H9 (cell line): ENCODE results near the gene DSCAM. TPM values are rescaled to one million over a fixed set of nuclear protein-coding genes. Genes with fewer than 3 reads are reported as not detected.

Source experiments
- DNase-seq: peaks from one replicate; pipeline ENCODE4 v3.0.0-alpha.2; 2017
- H2AFZ ChIP-seq: one replicate; pipeline ENCODE4 v1.6.1; 2013; ENCODE audit warnings: mild to moderate bottlenecking, low read length, control low read depth, moderate library complexity
- H2AK5ac ChIP-seq: 2 replicates; pipeline ENCODE4 v1.6.1; 2013; ENCODE audit warnings: low read length, control low read depth, mixed read lengths; ENCODE audit not compliant: insufficient read length
- H2BK120ac ChIP-seq: one replicate; pipeline ENCODE4 v1.6.1; 2013; ENCODE audit warnings: low read depth, mild to moderate bottlenecking, low read length, control low read depth, inconsistent platforms; ENCODE audit not compliant: poor library complexity, severe bottlenecking
- H2BK12ac ChIP-seq: 2 replicates; pipeline ENCODE4 v1.6.1; 2013; ENCODE audit warnings: low read length, control low read depth, mixed read lengths, low read depth; ENCODE audit not compliant: insufficient read length
- H2BK15ac ChIP-seq: 2 replicates; pipeline ENCODE4 v1.6.1; 2013; ENCODE audit warnings: low read depth, low read length, control low read depth
- H2BK20ac ChIP-seq: one replicate; pipeline ENCODE4 v1.6.1; 2013; ENCODE audit warnings: low read depth, mild to moderate bottlenecking, low read length, control low read depth, inconsistent platforms; ENCODE audit not compliant: poor library complexity, severe bottlenecking
- H2BK5ac ChIP-seq: 2 replicates; pipeline ENCODE4 v1.6.1; 2013; ENCODE audit warnings: low read length, control low read depth, mixed read lengths; ENCODE audit not compliant: insufficient read length
- H3K14ac ChIP-seq: 2 replicates; pipeline ENCODE4 v1.6.1; 2013; ENCODE audit warnings: low read length, control low read depth; ENCODE audit not compliant: insufficient read depth
- H3K18ac ChIP-seq: 2 replicates; pipeline ENCODE4 v1.6.1; 2013; ENCODE audit warnings: low read depth, mild to moderate bottlenecking, mixed read lengths, low read length, control low read depth; ENCODE audit not compliant: insufficient read length
- H3K23ac ChIP-seq: 2 replicates; pipeline ENCODE4 v1.6.1; 2013; ENCODE audit warnings: low read length, control low read depth, mixed read lengths, low read depth; ENCODE audit not compliant: insufficient read length
- H3K23me2 ChIP-seq: 2 replicates; pipeline ENCODE4 v1.6.1; 2013; ENCODE audit warnings: low read depth, mild to moderate bottlenecking, mixed read lengths, low read length, control low read depth; ENCODE audit not compliant: insufficient read length, poor library complexity, severe bottlenecking
- H3K27ac ChIP-seq: 2 replicates; pipeline ENCODE4 v1.5.1; 2013; ENCODE audit warnings: low read length, control low read depth, mixed read lengths, low read depth; ENCODE audit not compliant: insufficient read length
- H3K27me3 ChIP-seq: 2 replicates; pipeline ENCODE4 v1.6.1; 2013; ENCODE audit warnings: low read length, control low read depth, inconsistent platforms; ENCODE audit not compliant: insufficient read depth
- H3K4ac ChIP-seq: 2 replicates; pipeline ENCODE4 v1.6.1; 2013; ENCODE audit warnings: low read depth, mild to moderate bottlenecking, control low read depth, inconsistent platforms, low read length, moderate library complexity
- H3K4me1 ChIP-seq: 2 replicates; pipeline ENCODE4 v1.6.1; 2013; ENCODE audit warnings: low read length, control low read depth, inconsistent platforms; ENCODE audit not compliant: insufficient read depth
- H3K4me2 ChIP-seq: 2 replicates; pipeline ENCODE4 v1.6.1; 2013; ENCODE audit warnings: low read length, control low read depth, mixed read lengths; ENCODE audit not compliant: insufficient read length, insufficient read depth
- H3K56ac ChIP-seq: 2 replicates; pipeline ENCODE4 v1.6.1; 2013; ENCODE audit warnings: low read depth, mild to moderate bottlenecking, mixed read lengths, low read length, control low read depth; ENCODE audit not compliant: insufficient read length
- H3K79me1 ChIP-seq: 2 replicates; pipeline ENCODE4 v1.6.1; 2013; ENCODE audit warnings: low read depth, mild to moderate bottlenecking, moderate library complexity, low read length, control low read depth, inconsistent platforms; ENCODE audit not compliant: insufficient read depth, poor library complexity, severe bottlenecking
- H3K79me2 ChIP-seq: 2 replicates; pipeline ENCODE4 v1.6.1; 2013; ENCODE audit warnings: low read length, control low read depth, inconsistent platforms; ENCODE audit not compliant: insufficient read depth
- H3K9ac ChIP-seq: 2 replicates; pipeline ENCODE4 v1.6.1; 2013; ENCODE audit warnings: low read length, control low read depth, mixed read lengths; ENCODE audit not compliant: insufficient read length; ENCODE audit errors: extremely low read depth
- H3K9me3 ChIP-seq: one replicate; pipeline ENCODE4 v1.6.1; 2013; ENCODE audit warnings: low read depth, low read length, inconsistent platforms; ENCODE audit not compliant: control insufficient read depth
- H3T11ph ChIP-seq: one replicate; pipeline ENCODE4 v1.6.1; 2013; ENCODE audit warnings: mild to moderate bottlenecking, low read length, control low read depth, inconsistent platforms
- H4K20me1 ChIP-seq: one replicate; pipeline ENCODE4 v1.6.1; 2013; ENCODE audit not compliant: control insufficient read depth, insufficient read length, insufficient read depth
- H4K5ac ChIP-seq: 2 replicates; pipeline ENCODE4 v1.6.1; 2013; ENCODE audit warnings: low read depth, mild to moderate bottlenecking, mixed read lengths, low read length, control low read depth; ENCODE audit not compliant: insufficient read length
- H4K8ac ChIP-seq: replicated peaks from 2 replicates; pipeline ENCODE4 v1.6.1; 2013; ENCODE audit warnings: low read length, control low read depth, mixed read lengths, low read depth; ENCODE audit not compliant: insufficient read length
- H4K91ac ChIP-seq: 2 replicates; pipeline ENCODE4 v1.6.1; 2013; ENCODE audit warnings: low read depth, mild to moderate bottlenecking, moderate library complexity, mixed read lengths, low read length, control low read depth; ENCODE audit not compliant: insufficient read length
- H3K27ac Mint-ChIP-seq, 3 experiments: 2 replicates in 2 of 3; 3 replicates in 1 of 3; pipeline ENCODE4 v1.8.0; 2020 to 2021; ENCODE audit warnings: mixed read lengths in 3 of 3, mild to moderate bottlenecking in 1 of 3, moderate library complexity in 1 of 3
- H3K27me3 Mint-ChIP-seq: 2 replicates; pipeline ENCODE4 v1.8.0; 2021; ENCODE audit warnings: low read depth, mild to moderate bottlenecking, moderate library complexity, mixed read lengths
- H3K36me3 Mint-ChIP-seq, 3 experiments: 2 replicates in 2 of 3; 3 replicates in 1 of 3; pipeline ENCODE4 v1.8.0; 2020 to 2021; ENCODE audit warnings: low read depth in 3 of 3, mixed read lengths in 3 of 3; ENCODE audit not compliant: insufficient read depth in 1 of 3
- H3K4me1 Mint-ChIP-seq, 2 experiments: 2 replicates each; pipeline ENCODE4 v1.8.0; 2020; ENCODE audit warnings: mixed read lengths in 2 of 2
- H3K4me3 Mint-ChIP-seq, 2 experiments: 2 replicates in 1 of 2; 3 replicates in 1 of 2; pipeline ENCODE4 v1.8.0; 2020 to 2021; ENCODE audit warnings: mild to moderate bottlenecking in 2 of 2, mixed read lengths in 2 of 2, moderate library complexity in 1 of 2
- H3K9me3 Mint-ChIP-seq, 2 experiments: 2 replicates in 1 of 2; 3 replicates in 1 of 2; pipeline ENCODE4 v1.8.0; 2020; ENCODE audit warnings: mild to moderate bottlenecking in 2 of 2, mixed read lengths in 2 of 2, moderate library complexity in 1 of 2
- CTCF ChIP-seq: fragments of 200-600 bp; sonication (generic); conservative IDR thresholded peaks from 3 replicates; pipeline ENCODE4 v1.8.0; 2021; ENCODE audit warnings: antibody characterized with exemption, mild to moderate bottlenecking
- WGBS: extraction: QIAGEN DNeasy Blood & Tissue Kit; methylation state at CpG from one replicate; pipeline ENCODE4 v1.1.7; 2013; ENCODE audit warnings: missing lambda C conversion rate, low lambda C conversion rate, mixed read lengths; ENCODE audit not compliant: insufficient read length; ENCODE audit errors: extremely low coverage; 5-methylcytosine and 5-hydroxymethylcytosine counted together
- total RNA-seq: library from RNA; stranded (reverse); gene quantifications from 2 replicates; pipeline ENCODE4 v1.2.1, GENCODE V29; 2021

The DSCAM gene
- total RNA-seq, 1 experiment from 2014 or later = 0.17 TPM

- no peak overlapping the region for H3K27ac ChIP-seq
- H3K4me1 ChIP-seq = no peaks in the 10 kb centered on the region
- H2BK5ac ChIP-seq = no peak overlapping the region
- H3K23me2 ChIP-seq = no peaks in the 10 kb centered on the region
- no peak overlapping the region for H3K9ac ChIP-seq
- H4K91ac ChIP-seq = no peak overlapping the region
- H4K8ac ChIP-seq = no peak overlapping the region
- no peak overlapping the region for H2BK20ac ChIP-seq
- no peak overlapping the region for H3K23ac ChIP-seq
- no CpG with 5 or more reads among the region's 2 CpGs for WGBS
- Mint-ChIP-seq H3K27me3 (no peaks in the 10 kb centered on the region; the same call in 1 of the 2 replicates), H3K9me3 (no peaks in the 10 kb centered on the region; a peak in 1 of 5 replicates), H3K4me3 (no peak overlapping the region), H3K27ac (no peak overlapping the region), H3K4me1 (no peaks in the 10 kb centered on the region), H3K36me3 (no peaks in the 10 kb centered on the region; a peak in 1 of 7 replicates)
- DNase-seq = no peak
- no peak overlapping the region for H4K5ac ChIP-seq
- H3K79me1 ChIP-seq = no peaks in the 10 kb centered on the region
- H4K20me1 ChIP-seq = no peaks in the 10 kb centered on the region
- no peak overlapping the region for H3K14ac ChIP-seq
- no peak overlapping the region for H2BK12ac ChIP-seq
- no peak for TF ChIP-seq CTCF
- no peak overlapping the region for H3K4me2 ChIP-seq
- H3T11ph ChIP-seq = no peak overlapping the region
- H2AFZ ChIP-seq = no peak overlapping the region
- H2AK5ac ChIP-seq = no peak overlapping the region
- no peaks in the 10 kb centered on the region for H3K79me2 ChIP-seq
- H3K56ac ChIP-seq = no peak overlapping the region
- H2BK120ac ChIP-seq = no peak overlapping the region
- H3K4ac ChIP-seq = no peak overlapping the region
- H2BK15ac ChIP-seq = no peak overlapping the region
- H3K27me3 ChIP-seq = no peaks in the 10 kb centered on the region
- no peak overlapping the region for H3K18ac ChIP-seq
- no peaks in the 10 kb centered on the region for H3K9me3 ChIP-seq
Measured at GRCh38 chr21:40349591-40349990, 497.4 kb downstream of the DSCAM start.
